ENCODE data around the gene TTC39B.

GRCh38 chr9:15176836-15177235 lies 130.2 kb downstream of the TTC39B start:
- TF ChIP-seq, protein P1, sequence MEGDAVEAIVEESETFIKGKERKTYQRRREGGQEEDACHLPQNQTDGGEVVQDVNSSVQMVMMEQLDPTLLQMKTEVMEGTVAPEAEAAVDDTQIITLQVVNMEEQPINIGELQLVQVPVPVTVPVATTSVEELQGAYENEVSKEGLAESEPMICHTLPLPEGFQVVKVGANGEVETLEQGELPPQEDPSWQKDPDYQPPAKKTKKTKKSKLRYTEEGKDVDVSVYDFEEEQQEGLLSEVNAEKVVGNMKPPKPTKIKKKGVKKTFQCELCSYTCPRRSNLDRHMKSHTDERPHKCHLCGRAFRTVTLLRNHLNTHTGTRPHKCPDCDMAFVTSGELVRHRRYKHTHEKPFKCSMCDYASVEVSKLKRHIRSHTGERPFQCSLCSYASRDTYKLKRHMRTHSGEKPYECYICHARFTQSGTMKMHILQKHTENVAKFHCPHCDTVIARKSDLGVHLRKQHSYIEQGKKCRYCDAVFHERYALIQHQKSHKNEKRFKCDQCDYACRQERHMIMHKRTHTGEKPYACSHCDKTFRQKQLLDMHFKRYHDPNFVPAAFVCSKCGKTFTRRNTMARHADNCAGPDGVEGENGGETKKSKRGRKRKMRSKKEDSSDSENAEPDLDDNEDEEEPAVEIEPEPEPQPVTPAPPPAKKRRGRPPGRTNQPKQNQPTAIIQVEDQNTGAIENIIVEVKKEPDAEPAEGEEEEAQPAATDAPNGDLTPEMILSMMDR (IDR thresholded peaks at IDR 0.05) = no peak
- no peak for TF ChIP-seq POLR2A (IDR thresholded peaks at IDR 0.05)

Data from heart left ventricle (tissue), 13 donors.